HG03139 (cell line): ENCODE data around the gene MRPL49.
A peak's percentile ranks its signal among the peaks of the same experiment; 100 is the strongest.

Experiments
- ATAC-seq: cut with Tn5 transposase; IDR thresholded peaks from one replicate; pipeline ENCODE4 v1.9.1; 2021; ENCODE audit not compliant: unreplicated experiment

Gene MRPL49

GRCh38 chr11:65121865-65122696 is at the start of gene MRPL49, which contains the start of gene FAU:
Gene MRPL49, plus strand, starts transcription at chr11:65122321. Its CDS starts 26 bp downstream, at chr11:65122347.
Gene FAU, minus strand, starts transcription at chr11:65122134. Its CDS starts 321 bp downstream, at chr11:65121813.
- peak; percentile 60 for ATAC-seq

GRCh38 chr11:65072631-65072966 is 49.5 kb upstream of the MRPL49 start:
- ATAC-seq = no peak

GRCh38 chr11:65077451-65077850 is 44.7 kb upstream of the MRPL49 start:
- no peak for ATAC-seq

GRCh38 chr11:65078151-65078550 is 44.0 kb upstream of the MRPL49 start:
- no peak for ATAC-seq

- no peak for ATAC-seq
Measured at GRCh38 chr11:65078786-65079342, 43.3 kb upstream of the MRPL49 start.

- peak; percentile 12 for ATAC-seq
Measured at GRCh38 chr11:65083134-65083833, 38.8 kb upstream of the MRPL49 start.

- ATAC-seq = peak; percentile 68
Measured at GRCh38 chr11:65083834-65084597, 38.1 kb upstream of the MRPL49 start, which contains the start of the genes CDCA5 and ZFPL1. Gene CDCA5, minus strand, starts transcription at chr11:65084040. Its CDS starts 62 bp downstream, at chr11:65083978. Gene ZFPL1, plus strand, starts transcription at chr11:65084222. Its CDS starts 477 bp downstream, at chr11:65084699.

- no peak for ATAC-seq
Measured at GRCh38 chr11:65084598-65085375, 37.3 kb upstream of the MRPL49 start.

- no peak for ATAC-seq
Measured at GRCh38 chr11:65085446-65085845, 36.7 kb upstream of the MRPL49 start.

- no peak for ATAC-seq
Measured at GRCh38 chr11:65086809-65087208, 35.3 kb upstream of the MRPL49 start.

- ATAC-seq = no peak
Measured at GRCh38 chr11:65087216-65087615, 34.9 kb upstream of the MRPL49 start.

GRCh38 chr11:65087827-65088226 is 34.3 kb upstream of the MRPL49 start:
- ATAC-seq = no peak

GRCh38 chr11:65089621-65090020 is 32.5 kb upstream of the MRPL49 start:
- no peak for ATAC-seq

GRCh38 chr11:65090628-65091027 is 31.5 kb upstream of the MRPL49 start:
- ATAC-seq = no peak

- no peak for ATAC-seq
Measured at GRCh38 chr11:65095427-65095826, 26.7 kb upstream of the MRPL49 start.

GRCh38 chr11:65095974-65096806 is 25.9 kb upstream of the MRPL49 start, which contains the start of gene VPS51:
Gene VPS51, plus strand, starts transcription at chr11:65096214. Its CDS starts 37 bp downstream, at chr11:65096251.
- peak; percentile 65 for ATAC-seq

GRCh38 chr11:65096926-65097325 is 25.2 kb upstream of the MRPL49 start:
- no peak for ATAC-seq

- ATAC-seq = no peak
Measured at GRCh38 chr11:65100674-65101350, 21.3 kb upstream of the MRPL49 start.
